K562 (cell line): Measurements from ENCODE around the gene C12orf42. TPM values are rescaled to one million over a fixed set of nuclear protein-coding genes. Genes with fewer than 3 reads are reported as not detected.
"Not testable (repeated sequence)": the region's sequence is repeated elsewhere in the genome, so short reads cannot be mapped to it uniquely, and the experiment has no call there.

ENCODE experiments used
- ATAC-seq: fragments of 200-7000 bp; cut with Tn5 transposase; 3 replicates; pipeline ENCODE4 v1.9.1; 2020; ENCODE audit warnings: moderate library complexity
- BruUV-seq: library from RNA; stranded (reverse); fragments of 400-500 nt; replicated peaks from 2 replicates; lab custom pipeline; 2021; lab: Mats Ljungman, UMichigan
- CTCF ChIA-PET: fragments of 300-600 bp; formaldehyde crosslinking; extraction: SDS; loops from one replicate; lab custom pipeline; 2021; ENCODE audit warnings: low intra/inter-chr PET ratio; lab: Yijun Ruan, JAX
- POLR2A ChIA-PET: fragments of 300-600, 350-650 bp; sonication (Branson Sonifier 250); formaldehyde crosslinking; extraction: SDS; loops from one replicate; lab custom pipeline; 2021; ENCODE audit warnings: antibody characterized with exemption, inconsistent platforms; lab: Yijun Ruan, JAX
- DNase-seq, 4 experiments: peaks; one replicate each; pipeline versions ENCODE4 v3.0.0 to v3.0.0-alpha.2; 2011 to 2018; ENCODE audit warnings: low spot score in 3 of 4, mixed read lengths in 3 of 4; ENCODE audit errors: extremely low read depth in 1 of 4
- FAIRE-seq: peaks from 2 replicates; lab custom pipeline; 2011; peaks lifted over from hg19 to GRCh38; lab: Jason Lieb, UNC
- H2AFZ ChIP-seq: 2 replicates; pipeline ENCODE4 v1.6.0; 2011; ENCODE audit warnings: low read depth, low read length, control low read depth, inconsistent platforms
- H3K27ac ChIP-seq: fragments of 200-600 bp; 3 replicates; pipeline ENCODE4 v1.8.0; 2011; ENCODE audit warnings: low read depth, mild to moderate bottlenecking, control low read depth, inconsistent platforms, low read length, moderate library complexity, mixed read lengths; ENCODE audit errors: extremely low read depth
- H3K27me3 ChIP-seq, 2 experiments: fragments of 300-600 bp in 1 of 2; 2 replicates in 1 of 2; 3 replicates in 1 of 2; pipeline versions ENCODE4 v1.6.0 to v1.8.0; 2011; ENCODE audit warnings: inconsistent platforms in 2 of 2, low read length in 2 of 2, mild to moderate bottlenecking in 1 of 2, mixed read lengths in 1 of 2, moderate library complexity in 1 of 2; ENCODE audit not compliant: control insufficient read depth in 2 of 2, insufficient read depth in 2 of 2
- H3K36me3 ChIP-seq: fragments of 300-600 bp; 3 replicates; pipeline ENCODE4 v1.8.0; 2011; ENCODE audit warnings: mild to moderate bottlenecking, low read length, inconsistent platforms; ENCODE audit not compliant: control insufficient read depth, insufficient read depth
- H3K4me1 ChIP-seq, 2 experiments: fragments of 200-600 bp in 1 of 2; replicated peaks in 1 of 2; 2 replicates in 1 of 2; 3 replicates in 1 of 2; pipeline versions ENCODE4 v1.5.1 to v1.8.0; 2011; ENCODE audit warnings: inconsistent platforms in 2 of 2, low read length in 2 of 2, mild to moderate bottlenecking in 1 of 2, mixed read lengths in 1 of 2, moderate library complexity in 1 of 2; ENCODE audit not compliant: control insufficient read depth in 2 of 2, insufficient read depth in 2 of 2
- H3K4me2 ChIP-seq: 2 replicates; pipeline ENCODE4 v1.6.1; 2011; ENCODE audit warnings: low read length, control low read depth, inconsistent platforms, mixed read lengths; ENCODE audit not compliant: insufficient read depth
- H3K4me3 ChIP-seq: fragments of 200-600 bp; sonication (generic), shearing (Covaris generic); 2 replicates; pipeline ENCODE4 v1.5.1; 2016; ENCODE audit warnings: control low read depth, inconsistent platforms
- H3K79me2 ChIP-seq: fragments of 200-600 bp; 3 replicates; pipeline ENCODE4 v1.8.0; 2011; ENCODE audit warnings: low read length, inconsistent platforms; ENCODE audit not compliant: control insufficient read depth, insufficient read depth
- H3K9ac ChIP-seq, 2 experiments: 2 replicates each; pipeline versions ENCODE4 v1.6.0 to v1.6.1; 2011; ENCODE audit warnings: low read depth in 2 of 2, low read length in 2 of 2, control low read depth in 1 of 2, inconsistent platforms in 1 of 2, mild to moderate bottlenecking in 1 of 2, mixed read lengths in 1 of 2; ENCODE audit not compliant: insufficient read depth in 1 of 2
- H3K9me1 ChIP-seq: one replicate; pipeline ENCODE4 v1.6.0; 2011; ENCODE audit warnings: inconsistent platforms, mild to moderate bottlenecking, low read length, moderate library complexity; ENCODE audit not compliant: control insufficient read depth, insufficient read depth
- H3K9me3 ChIP-seq: replicated peaks from 2 replicates; pipeline ENCODE4 v1.5.1; 2011; ENCODE audit warnings: low read depth, low read length, inconsistent platforms; ENCODE audit not compliant: control insufficient read depth, insufficient read depth
- H4K20me1 ChIP-seq: replicated peaks from 2 replicates; pipeline ENCODE4 v1.6.1; 2011; ENCODE audit warnings: low read length, inconsistent platforms, mixed read lengths; ENCODE audit not compliant: control insufficient read depth, insufficient read depth
- EP400 ChIP-seq: fragments of 450-650 bp; IDR thresholded peaks from 2 replicates; pipeline ENCODE4 v1.6.1; 2017; ENCODE audit warnings: antibody characterized with exemption, mild to moderate bottlenecking, moderate library complexity
- EZH2 ChIP-seq: IDR thresholded peaks from 2 replicates; pipeline ENCODE4 v1.6.1; 2012; ENCODE audit warnings: low read depth, mild to moderate bottlenecking, inconsistent platforms, low read length, borderline replicate concordance
- GTF2A2 ChIP-seq: IDR thresholded peaks from 2 replicates; pipeline ENCODE4 v1.6.1; 2016; ENCODE audit warnings: mild to moderate bottlenecking, missing genetic modification characterization, missing compliant biosample characterization
- KDM1A ChIP-seq, 2 experiments: fragments of 450-650 bp; IDR thresholded peaks; 2 replicates each; pipeline ENCODE4 v1.6.1; 2016; ENCODE audit warnings: mild to moderate bottlenecking in 2 of 2
- KLF1 ChIP-seq: fragments of 450-650 bp; IDR thresholded peaks from 2 replicates; pipeline ENCODE4 v1.6.1; 2016; ENCODE audit warnings: missing genetic modification characterization, missing compliant biosample characterization
- SMARCA5 ChIP-seq: fragments of 450-650 bp; IDR thresholded peaks from 2 replicates; pipeline ENCODE4 v1.6.1; 2016
- WHSC1 ChIP-seq: IDR thresholded peaks from one replicate; pipeline ENCODE4 v1.6.1; 2012; ENCODE audit warnings: low read length, control low read depth, inconsistent platforms
- ZKSCAN3 ChIP-seq: fragments of 250-450 bp; sonication (Bioruptor Pico); IDR thresholded peaks from 2 replicates; pipeline ENCODE4 v1.4.0; 2020
- ZNF197 ChIP-seq: fragments of 200-800 bp; sonication (Bioruptor generic); IDR thresholded peaks from 2 replicates; pipeline ENCODE4 v1.6.1; 2016; ENCODE audit warnings: low read depth, missing genetic modification characterization, missing compliant biosample characterization
- ZNF274 ChIP-seq: IDR thresholded peaks from 2 replicates; pipeline ENCODE4 v1.6.1; 2011; ENCODE audit warnings: low read depth, mild to moderate bottlenecking, low read length, moderate library complexity, borderline replicate concordance
- ZNF431 ChIP-seq: sonication (generic); formaldehyde crosslinking; IDR thresholded peaks from 2 replicates; pipeline ENCODE4 v1.8.0; 2022; ENCODE audit warnings: mild to moderate bottlenecking, missing genetic modification reagents
- ZNF57 ChIP-seq: fragments of 450-650 bp; formaldehyde crosslinking; IDR thresholded peaks from 2 replicates; pipeline ENCODE4 v1.4.0; 2020; ENCODE audit warnings: mild to moderate bottlenecking, moderate library complexity
- ZNF589 ChIP-seq: fragments of 200-800 bp; sonication (Bioruptor generic); IDR thresholded peaks from 2 replicates; pipeline ENCODE4 v1.6.1; 2016; ENCODE audit warnings: low read depth, missing genetic modification characterization, missing compliant biosample characterization
- WGBS: fragments of 100-300 bp; shearing (Covaris generic); methylation state at CpG from one replicate; pipeline ENCODE4 v1.1.6; 2016; ENCODE audit warnings: low coverage, mixed read lengths; ENCODE audit not compliant: insufficient coverage; ENCODE audit errors: missing lambda C conversion rate; 5-methylcytosine and 5-hydroxymethylcytosine counted together
- in situ Hi-C: fragments of 300-500 bp; cut with MboI; formaldehyde crosslinking; loops from 4 replicates; pipeline ENCODE4 v1.15.0; 2018; ENCODE audit warnings: inconsistent platforms, mixed read lengths
- intact Hi-C: fragments of 100-400 bp; cut with micrococcal nuclease; formaldehyde crosslinking; loops from 2 replicates; pipeline ENCODE4 v1.14.2; 2022
- polyA plus RNA-seq, 8 experiments: library from polyadenylated mRNA; depleted of rRNA in 4 of 8; stranded (reverse) in 5 of 8; unstranded in 3 of 8; fragments of >200 nt; fragmentation: Nextera tagmentation in 2 of 8; fragmentation: Illumina TruSeq in 1 of 8; extraction: Ambion mirVana in 2 of 8; extraction: Trizol in 1 of 8; gene quantifications; 2 replicates each; pipeline versions ENCODE4 v1.2.1 to v1.2.3, GENCODE V29; 2011 to 2014; ENCODE audit warnings: inconsistent platforms in 1 of 8, missing spikeins in 1 of 8
- total RNA-seq, 7 experiments: library from RNA; depleted of rRNA in 6 of 7; stranded (reverse); fragments of >200 nt in 6 of 7; fragmentation: Illumina TruSeq in 2 of 7; extraction: Trizol in 2 of 7; gene quantifications; 2 replicates each; pipeline versions ENCODE4 v1.2.1 to v1.2.3, GENCODE V29; 2011 to 2021; ENCODE audit warnings: low replicate concordance in 1 of 7
- TF ChIP-seq, protein P1 (sequence below): fragments of 250-450 bp; sonication (Bioruptor Pico); IDR thresholded peaks from 2 replicates; pipeline ENCODE4 v1.8.0; 2021; ENCODE audit warnings: moderate library complexity, mild to moderate bottlenecking, inconsistent platforms
- TF ChIP-seq, protein P2 (sequence below): fragments of 250-450 bp; sonication (Bioruptor Pico); IDR thresholded peaks from 2 replicates; pipeline ENCODE4 v1.9.0; 2021; ENCODE audit warnings: mild to moderate bottlenecking, inconsistent platforms

C12orf42 gene
- total and polyA plus RNA-seq, 9 of the 15 experiments (the other 6 are each of a cell fraction or from before 2014, with no cell fraction given): not detected

DNA sequence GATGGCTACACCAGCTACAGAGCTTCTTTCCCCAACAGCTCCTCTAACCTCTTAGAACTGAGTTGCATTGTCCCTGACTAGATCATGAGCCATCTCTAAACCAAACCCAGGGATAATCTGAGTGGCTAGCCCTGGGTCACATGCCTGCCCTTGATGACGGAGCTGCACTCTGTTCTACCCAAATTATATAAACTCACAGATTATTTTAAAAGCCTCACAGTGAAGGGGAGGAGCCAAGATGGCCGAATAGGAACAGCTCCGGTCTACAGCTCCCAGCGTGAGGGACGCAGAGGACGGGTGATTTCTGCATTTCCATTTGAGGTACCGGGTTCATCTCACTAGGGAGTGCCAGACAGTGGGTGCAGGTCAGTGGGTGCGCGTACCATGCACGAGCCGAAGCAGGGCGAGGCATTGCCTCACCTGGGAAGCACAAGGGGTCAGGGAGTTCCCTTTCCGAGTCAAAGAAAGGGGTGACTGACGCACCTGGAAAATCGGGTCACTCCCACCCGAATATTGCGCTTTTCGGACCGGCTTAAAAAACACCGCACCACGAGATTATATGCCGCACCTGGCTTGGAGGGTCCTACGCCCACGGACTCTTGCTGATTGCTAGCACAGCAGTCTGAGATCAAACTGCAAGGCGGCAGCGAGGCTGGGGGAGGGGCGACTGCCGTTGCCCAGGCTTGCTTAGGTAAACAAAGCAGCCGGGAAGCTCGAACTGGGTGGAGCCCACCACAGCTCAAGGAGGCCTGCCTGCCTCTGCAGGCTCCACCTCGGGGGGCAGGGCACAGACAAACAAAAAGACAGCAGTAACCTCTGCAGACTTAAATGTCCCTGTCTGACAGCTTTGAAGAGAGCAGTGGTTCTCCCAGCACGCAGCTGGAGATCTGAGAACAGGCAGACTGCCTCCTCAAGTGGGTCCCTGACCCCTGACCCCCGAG lies 61.3 kb downstream of the C12orf42 start:
- H4K20me1 ChIP-seq, H3K79me2 ChIP-seq, ATAC-seq, H3K4me1 ChIP-seq, BruUV-seq, H3K9me3 ChIP-seq, intact Hi-C loops, H3K27me3 ChIP-seq, DNase-seq, H3K4me3 ChIP-seq, H2AFZ ChIP-seq, H3K36me3 ChIP-seq, CTCF ChIA-PET, H3K9me1 ChIP-seq, H3K27ac ChIP-seq, POLR2A ChIA-PET, H3K4me2 ChIP-seq, in situ Hi-C loops, H3K9ac ChIP-seq: not testable (repeated sequence)
- under 1% methylated on average over 17 of the region's 33 CpGs for WGBS
- peak; percentile 48 for FAIRE-seq

DNA sequence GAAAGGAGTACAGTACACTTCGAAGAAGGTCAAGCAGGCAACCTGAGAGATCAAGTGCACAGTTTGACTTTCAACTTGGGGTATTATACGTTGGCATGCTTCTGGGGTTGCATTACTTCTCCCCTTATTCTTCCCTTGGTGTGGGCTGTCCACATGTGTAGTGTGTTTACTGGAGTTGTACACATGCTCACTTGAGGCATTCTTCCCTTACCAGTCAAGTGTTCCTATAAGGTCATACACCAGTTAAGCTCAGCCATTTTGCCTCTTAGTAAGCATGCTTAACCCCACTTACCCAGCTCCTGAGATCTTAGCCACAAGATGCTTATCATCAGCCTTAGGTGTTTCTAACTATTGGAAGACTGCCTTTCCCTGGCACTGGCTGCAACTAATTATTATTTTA lies 63.8 kb downstream of the C12orf42 start:
- no TSS peak for BruUV-seq
- FAIRE-seq (no peak), DNase-seq (no peak), ATAC-seq (no peak)
- no peak overlapping the region for H3K4me3 ChIP-seq
- WGBS: 0% methylated on average over 2 of the region's 2 CpGs
- H3K9me3 ChIP-seq: no peaks in the 10 kb centered on the region; the same call in 1 of the 2 replicates
- intact Hi-C loops (no loop called here), in situ Hi-C loops (no loop called here)
- no peaks in the 10 kb centered on the region for H3K4me1 ChIP-seq
- H2AFZ ChIP-seq: no peak overlapping the region
- H3K27ac ChIP-seq: no peak overlapping the region
- no peaks in the 10 kb centered on the region for H3K27me3 ChIP-seq
- ChIA-PET POLR2A (no interaction called here), CTCF (no interaction called here)
- no peak overlapping the region for H3K9ac ChIP-seq
- no peaks in the 10 kb centered on the region for H3K36me3 ChIP-seq
- no peaks in the 10 kb centered on the region for H3K79me2 ChIP-seq
- no peak overlapping the region for H3K4me2 ChIP-seq
- no peaks in the 10 kb centered on the region for H4K20me1 ChIP-seq
- H3K9me1 ChIP-seq: no peaks in the 10 kb centered on the region
- TF ChIP-seq SMARCA5: no peak
- no peak for TF ChIP-seq ZKSCAN3
- TF ChIP-seq, protein P1, sequence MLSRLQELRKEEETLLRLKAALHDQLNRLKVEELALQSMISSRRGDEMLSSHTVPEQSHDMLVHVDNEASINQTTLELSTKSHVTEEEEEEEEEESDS: no peak
- no peak for TF ChIP-seq ZNF57 (CRISPR knock-in tag)
- TF ChIP-seq WHSC1: no peak
- TF ChIP-seq GTF2A2 (tag): no peak
- no peak for TF ChIP-seq ZNF274
- TF ChIP-seq EP400: no peak
- no peak for TF ChIP-seq ZNF431 (CRISPR knock-in tag)
- TF ChIP-seq KDM1A (IDR thresholded peaks at IDR 0.05): no peak
- no peak for TF ChIP-seq ZNF197
- TF ChIP-seq, protein P2, sequence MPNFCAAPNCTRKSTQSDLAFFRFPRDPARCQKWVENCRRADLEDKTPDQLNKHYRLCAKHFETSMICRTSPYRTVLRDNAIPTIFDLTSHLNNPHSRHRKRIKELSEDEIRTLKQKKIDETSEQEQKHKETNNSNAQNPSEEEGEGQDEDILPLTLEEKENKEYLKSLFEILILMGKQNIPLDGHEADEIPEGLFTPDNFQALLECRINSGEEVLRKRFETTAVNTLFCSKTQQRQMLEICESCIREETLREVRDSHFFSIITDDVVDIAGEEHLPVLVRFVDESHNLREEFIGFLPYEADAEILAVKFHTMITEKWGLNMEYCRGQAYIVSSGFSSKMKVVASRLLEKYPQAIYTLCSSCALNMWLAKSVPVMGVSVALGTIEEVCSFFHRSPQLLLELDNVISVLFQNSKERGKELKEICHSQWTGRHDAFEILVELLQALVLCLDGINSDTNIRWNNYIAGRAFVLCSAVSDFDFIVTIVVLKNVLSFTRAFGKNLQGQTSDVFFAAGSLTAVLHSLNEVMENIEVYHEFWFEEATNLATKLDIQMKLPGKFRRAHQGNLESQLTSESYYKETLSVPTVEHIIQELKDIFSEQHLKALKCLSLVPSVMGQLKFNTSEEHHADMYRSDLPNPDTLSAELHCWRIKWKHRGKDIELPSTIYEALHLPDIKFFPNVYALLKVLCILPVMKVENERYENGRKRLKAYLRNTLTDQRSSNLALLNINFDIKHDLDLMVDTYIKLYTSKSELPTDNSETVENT (CRISPR knock-in tag): no peak
- no peak for TF ChIP-seq EZH2
- no peak for TF ChIP-seq KLF1 (tag)
- TF ChIP-seq ZNF589: no peak
